OCI-LY7 (cell line): ENCODE results near the gene PAEP.

Experiments used
- CTCF ChIP-seq: fragments of 200-600 bp; sonication (generic); conservative IDR thresholded peaks from 2 replicates; pipeline ENCODE4 v1.5.1; 2014; ENCODE audit warnings: mild to moderate bottlenecking, antibody characterized with exemption, low read length, moderate library complexity, mixed read lengths
- EZH2phosphoT487 ChIP-seq: fragments of 200-600 bp; sonication (generic); IDR thresholded peaks from 2 replicates; pipeline ENCODE4 v1.6.1; 2018; ENCODE audit warnings: low read depth, borderline replicate concordance, mild to moderate bottlenecking, mixed run types, antibody characterized with exemption, low read length, moderate library complexity, mixed read lengths

GRCh38 chr9:135610290-135611141 is 49.0 kb downstream of the PAEP start:
- no peak for TF ChIP-seq CTCF
- TF ChIP-seq EZH2phosphoT487 = no peak
